ENCODE data around the gene TFB1M. TPM values are rescaled to one million over a fixed set of nuclear protein-coding genes. Genes with fewer than 3 reads are reported as not detected.

Gene TFB1M
- total RNA-seq, 1 donor = 18.8 TPM

GRCh38 chr6:155276638-155277037 lies 37.6 kb downstream of the TFB1M start:
- TF ChIP-seq, protein P1, sequence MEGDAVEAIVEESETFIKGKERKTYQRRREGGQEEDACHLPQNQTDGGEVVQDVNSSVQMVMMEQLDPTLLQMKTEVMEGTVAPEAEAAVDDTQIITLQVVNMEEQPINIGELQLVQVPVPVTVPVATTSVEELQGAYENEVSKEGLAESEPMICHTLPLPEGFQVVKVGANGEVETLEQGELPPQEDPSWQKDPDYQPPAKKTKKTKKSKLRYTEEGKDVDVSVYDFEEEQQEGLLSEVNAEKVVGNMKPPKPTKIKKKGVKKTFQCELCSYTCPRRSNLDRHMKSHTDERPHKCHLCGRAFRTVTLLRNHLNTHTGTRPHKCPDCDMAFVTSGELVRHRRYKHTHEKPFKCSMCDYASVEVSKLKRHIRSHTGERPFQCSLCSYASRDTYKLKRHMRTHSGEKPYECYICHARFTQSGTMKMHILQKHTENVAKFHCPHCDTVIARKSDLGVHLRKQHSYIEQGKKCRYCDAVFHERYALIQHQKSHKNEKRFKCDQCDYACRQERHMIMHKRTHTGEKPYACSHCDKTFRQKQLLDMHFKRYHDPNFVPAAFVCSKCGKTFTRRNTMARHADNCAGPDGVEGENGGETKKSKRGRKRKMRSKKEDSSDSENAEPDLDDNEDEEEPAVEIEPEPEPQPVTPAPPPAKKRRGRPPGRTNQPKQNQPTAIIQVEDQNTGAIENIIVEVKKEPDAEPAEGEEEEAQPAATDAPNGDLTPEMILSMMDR (IDR thresholded peaks at IDR 0.05; ENCODE audit: extremely low read depth, low read depth, low read length) = no peak
- no peak overlapping the region for H3K4me3 ChIP-seq (ENCODE audit: insufficient read depth, low read length)
- no peak for DNase-seq (ENCODE audit: insufficient read length, low spot score, missing footprints)
- H3K36me3 ChIP-seq (ENCODE audit: insufficient read depth, low read length) = peaks cover 8% of the 10 kb centered on the region
- no peaks in the 10 kb centered on the region for H4K20me1 ChIP-seq (ENCODE audit: insufficient read depth, low read length)
- H3K79me2 ChIP-seq (ENCODE audit: insufficient read depth, low read length) = peaks cover 3% of the 10 kb centered on the region
- no peak overlapping the region for H3K27ac ChIP-seq (ENCODE audit: low read depth, low read length)
- H2AFZ ChIP-seq (ENCODE audit: low read length) = no peak overlapping the region
- H3K4me1 ChIP-seq (ENCODE audit: insufficient read depth, low read length) = peaks cover 43% of the 10 kb centered on the region
- no peak overlapping the region for H3K4me2 ChIP-seq (ENCODE audit: insufficient read depth, low read length)
- no peaks in the 10 kb centered on the region for H3K9me3 ChIP-seq (ENCODE audit: low read depth, low read length)
- H3K27me3 ChIP-seq (ENCODE audit: insufficient read depth, low read length) = no peaks in the 10 kb centered on the region

- no peaks in the 10 kb centered on the region for H3K27me3 ChIP-seq (ENCODE audit: insufficient read depth, low read length)
- DNase-seq (ENCODE audit: insufficient read length, low spot score, missing footprints) = no peak
- no peak overlapping the region for H3K4me3 ChIP-seq (ENCODE audit: insufficient read depth, low read length)
- H3K27ac ChIP-seq (ENCODE audit: low read depth, low read length) = no peak overlapping the region
- peaks cover 8% of the 10 kb centered on the region for H3K36me3 ChIP-seq (ENCODE audit: insufficient read depth, low read length)
- H3K4me1 ChIP-seq (ENCODE audit: insufficient read depth, low read length) = peaks cover 43% of the 10 kb centered on the region
- TF ChIP-seq, protein P1 (IDR thresholded peaks at IDR 0.05; ENCODE audit: extremely low read depth, low read depth, low read length) = no peak
- H4K20me1 ChIP-seq (ENCODE audit: insufficient read depth, low read length) = no peaks in the 10 kb centered on the region
- peak overlapping the region; percentile 1 for H2AFZ ChIP-seq (ENCODE audit: low read length)
- no peaks in the 10 kb centered on the region for H3K9me3 ChIP-seq (ENCODE audit: low read depth, low read length)
- no peak overlapping the region for H3K4me2 ChIP-seq (ENCODE audit: insufficient read depth, low read length)
- peaks cover 3% of the 10 kb centered on the region for H3K79me2 ChIP-seq (ENCODE audit: insufficient read depth, low read length)
Observed at GRCh38 chr6:155275808-155276480, 38.3 kb downstream of the TFB1M start.

DNA sequence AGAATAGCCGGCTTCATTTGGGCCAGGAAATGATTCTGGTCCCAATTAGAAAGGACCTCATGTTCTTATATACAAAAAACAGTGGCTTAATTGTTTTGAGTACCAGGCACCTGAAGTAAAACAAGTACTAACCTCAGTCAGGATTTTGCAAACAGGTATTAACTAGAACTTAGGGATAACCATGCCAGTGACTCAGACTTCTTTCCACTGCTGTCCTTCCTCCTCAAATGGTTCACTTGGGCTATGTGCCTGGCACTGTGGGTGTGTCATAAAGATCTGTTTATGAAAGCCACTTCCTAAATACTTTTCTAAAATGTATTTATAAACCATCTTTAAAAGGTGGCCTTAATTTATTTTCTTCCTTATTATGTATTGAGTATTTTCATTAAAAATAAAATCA lies 39.8 kb downstream of the TFB1M start:
- no peak overlapping the region for H3K4me3 ChIP-seq (ENCODE audit: insufficient read depth, low read length)
- no peaks in the 10 kb centered on the region for H3K9me3 ChIP-seq (ENCODE audit: low read depth, low read length)
- TF ChIP-seq, protein P1 (IDR thresholded peaks at IDR 0.05; ENCODE audit: extremely low read depth, low read depth, low read length) = no peak
- H2AFZ ChIP-seq (ENCODE audit: low read length) = no peak overlapping the region
- no peaks in the 10 kb centered on the region for H3K27me3 ChIP-seq (ENCODE audit: insufficient read depth, low read length)
- peaks cover 7% of the 10 kb centered on the region for H3K79me2 ChIP-seq (ENCODE audit: insufficient read depth, low read length)
- H3K4me2 ChIP-seq (ENCODE audit: insufficient read depth, low read length) = peak overlapping the region; percentile 54
- peaks cover 43% of the 10 kb centered on the region for H3K4me1 ChIP-seq (ENCODE audit: insufficient read depth, low read length)
- H3K36me3 ChIP-seq (ENCODE audit: insufficient read depth, low read length) = no peaks in the 10 kb centered on the region
- peak; percentile 66 for DNase-seq (ENCODE audit: insufficient read length, low spot score, missing footprints)
- peak overlapping the region; percentile 66 for H3K27ac ChIP-seq (ENCODE audit: low read depth, low read length)
- H4K20me1 ChIP-seq (ENCODE audit: insufficient read depth, low read length) = no peaks in the 10 kb centered on the region

- Histone ChIP-seq H3K9me3 (ENCODE audit: low read depth, low read length) (no peaks in the 10 kb centered on the region), H3K27me3 (ENCODE audit: insufficient read depth, low read length) (no peaks in the 10 kb centered on the region), H3K4me2 (ENCODE audit: insufficient read depth, low read length) (peak overlapping the region; percentile 54), H3K36me3 (ENCODE audit: insufficient read depth, low read length) (no peaks in the 10 kb centered on the region), H3K79me2 (ENCODE audit: insufficient read depth, low read length) (peaks cover 7% of the 10 kb centered on the region), H4K20me1 (ENCODE audit: insufficient read depth, low read length) (no peaks in the 10 kb centered on the region), H3K27ac (ENCODE audit: low read depth, low read length) (peak overlapping the region; percentile 66), H3K4me1 (ENCODE audit: insufficient read depth, low read length) (peaks cover 43% of the 10 kb centered on the region), H3K4me3 (ENCODE audit: insufficient read depth, low read length) (no peak overlapping the region), H2AFZ (ENCODE audit: low read length) (no peak overlapping the region)
- no peak for DNase-seq (ENCODE audit: insufficient read length, low spot score, missing footprints)
- TF ChIP-seq, protein P1 (IDR thresholded peaks at IDR 0.05; ENCODE audit: extremely low read depth, low read depth, low read length) = no peak
Observed at GRCh38 chr6:155274106-155274505, 40.2 kb downstream of the TFB1M start.
